ENCODE measurements around the gene CP.

CP gene

GRCh38 chr3:149186219-149186618 lies 35.4 kb downstream of the CP start:
- peak; percentile 21 for DNase-seq (ENCODE audit: low read depth)

GRCh38 chr3:149181182-149181581 lies 40.4 kb downstream of the CP start:
- DNase-seq (ENCODE audit: low read depth), result no peak

GRCh38 chr3:149180057-149180573 lies 41.5 kb downstream of the CP start:
- peak; percentile 100 for DNase-seq (ENCODE audit: low read depth)

- DNase-seq (ENCODE audit: low read depth), result peak; percentile 75
Measured at GRCh38 chr3:149179220-149179619, 42.4 kb downstream of the CP start.

- DNase-seq (ENCODE audit: low read depth), result no peak
Measured at GRCh38 chr3:149177122-149177521, 44.5 kb downstream of the CP start.

GRCh38 chr3:149174901-149175300 lies 46.7 kb downstream of the CP start:
- no peak for DNase-seq (ENCODE audit: low read depth)

- no peak for DNase-seq (ENCODE audit: low read depth)
Measured at GRCh38 chr3:149170672-149171071, 51.0 kb downstream of the CP start.

- no peak for DNase-seq (ENCODE audit: low read depth)
Measured at GRCh38 chr3:149167898-149168297, 53.7 kb downstream of the CP start.

- DNase-seq (ENCODE audit: low read depth), result no peak
Measured at GRCh38 chr3:149163066-149163465, 58.6 kb downstream of the CP start.

GRCh38 chr3:149162007-149162406 lies 59.6 kb downstream of the CP start:
- DNase-seq (ENCODE audit: low read depth), result no peak

- peak; percentile 34 for DNase-seq (ENCODE audit: low read depth)
Measured at GRCh38 chr3:149160754-149161300, 60.8 kb downstream of the CP start.

- no peak for DNase-seq (ENCODE audit: low read depth)
Measured at GRCh38 chr3:149153402-149153801, 68.2 kb downstream of the CP start.

- DNase-seq (ENCODE audit: low read depth), result peak; percentile 91
Measured at GRCh38 chr3:149152420-149152819, 69.2 kb downstream of the CP start.

- peak; percentile 83 for DNase-seq (ENCODE audit: low read depth)
Measured at GRCh38 chr3:149151843-149152242, 69.8 kb downstream of the CP start.

- no peak for DNase-seq (ENCODE audit: low read depth)
Measured at GRCh38 chr3:149150436-149150835, 71.2 kb downstream of the CP start.

- no peak for DNase-seq (ENCODE audit: low read depth)
Measured at GRCh38 chr3:149145974-149146373, 75.7 kb downstream of the CP start.

GRCh38 chr3:149145356-149145755 lies 76.3 kb downstream of the CP start:
- DNase-seq (ENCODE audit: low read depth), result no peak

- no peak for DNase-seq (ENCODE audit: low read depth)
Measured at GRCh38 chr3:149142682-149143081, 78.9 kb downstream of the CP start.

GRCh38 chr3:149134575-149134974 lies 87.1 kb downstream of the CP start:
- DNase-seq (ENCODE audit: low read depth), result peak; percentile 75

GRCh38 chr3:149131589-149131988 lies 90.0 kb downstream of the CP start:
- DNase-seq (ENCODE audit: low read depth), result no peak

- peak; percentile 81 for DNase-seq (ENCODE audit: low read depth)
Measured at GRCh38 chr3:149129326-149130205, 92.1 kb downstream of the CP start, which contains the start of gene HPS3. HPS3 (plus strand) TSS chr3:149129638; CDS start chr3:149129724, 86 bp downstream.

- DNase-seq (ENCODE audit: low read depth), result peak; percentile 6
Measured at GRCh38 chr3:149128821-149129220, 92.8 kb downstream of the CP start.
